ENCODE results near the gene MGAT5B. TPM values are rescaled to one million over a fixed set of nuclear protein-coding genes. Genes with fewer than 3 reads are reported as not detected.

Gene MGAT5B
- total and polyA plus RNA-seq, 2 experiments from 2014 or later: 0.11 to 0.16 TPM

GRCh38 chr17:76949913-76950695 is 81.9 kb downstream of the MGAT5B start:
- Histone ChIP-seq H3K9me2 (ENCODE audit: insufficient read depth) (no peaks in the 10 kb centered on the region), H4K20me1 (ENCODE audit: insufficient read depth) (no peaks in the 10 kb centered on the region), H3K27me3 (replicated peaks; ENCODE audit: insufficient read depth) (peaks cover 5% of the 10 kb centered on the region; the same call in 1 of the 2 replicates), H3K4me1 (ENCODE audit: insufficient read depth) (no peaks in the 10 kb centered on the region), H3K36me3 (ENCODE audit: low read depth) (no peaks in the 10 kb centered on the region), H3K4me3 (no peak overlapping the region), H2AFZ (no peak overlapping the region), H3K27ac (no peak overlapping the region), H3K79me2 (ENCODE audit: insufficient read depth) (no peaks in the 10 kb centered on the region), H3K9me3 (ENCODE audit: low read depth) (no peaks in the 10 kb centered on the region), H3K9ac (no peak overlapping the region), H3F3A (ENCODE audit: insufficient read depth) (no peaks in the 10 kb centered on the region), H3K4me2 (ENCODE audit: unreplicated experiment) (no peak overlapping the region)
- no peak for TF ChIP-seq EZH2phosphoT487 (IDR thresholded peaks at IDR 0.05; ENCODE audit: insufficient read depth, low read depth)
- TF ChIP-seq EZH2 (IDR thresholded peaks at IDR 0.05; ENCODE audit: insufficient read depth, poor library complexity, severe bottlenecking): no peak
- in situ Hi-C loops (cut with MboI): no loop called here
- 43 to 48% methylated on average over 13 to 18 of the region's 18 CpGs for WGBS, 2 experiments (ENCODE audit: low coverage in 1 of 2, low lambda C conversion rate in 2 of 2, missing lambda C conversion rate in 2 of 2)
- no peak for DNase-seq

GRCh38 chr17:76951375-76951905 is 83.2 kb downstream of the MGAT5B start:
- in situ Hi-C loops (cut with MboI): no loop called here
- H3K27me3 ChIP-seq (replicated peaks; ENCODE audit: insufficient read depth): peaks cover 7% of the 10 kb centered on the region; the same call in 1 of the 2 replicates
- H3K79me2 ChIP-seq (ENCODE audit: insufficient read depth): no peaks in the 10 kb centered on the region
- no peaks in the 10 kb centered on the region for H3K4me1 ChIP-seq (ENCODE audit: insufficient read depth)
- no peak overlapping the region for H2AFZ ChIP-seq
- no peaks in the 10 kb centered on the region for H4K20me1 ChIP-seq (ENCODE audit: insufficient read depth)
- no peak overlapping the region for H3K27ac ChIP-seq
- no peak for DNase-seq
- 54 to 56% methylated on average over 4 to 8 of the region's 8 CpGs for WGBS, 2 experiments (ENCODE audit: low coverage in 1 of 2, low lambda C conversion rate in 2 of 2, missing lambda C conversion rate in 2 of 2)
- no peak overlapping the region for H3K4me3 ChIP-seq
- no peaks in the 10 kb centered on the region for H3K9me2 ChIP-seq (ENCODE audit: insufficient read depth)
- no peak overlapping the region for H3K9ac ChIP-seq
- H3K9me3 ChIP-seq (ENCODE audit: low read depth): no peaks in the 10 kb centered on the region
- H3K4me2 ChIP-seq (ENCODE audit: unreplicated experiment): no peak overlapping the region
- TF ChIP-seq EZH2phosphoT487 (IDR thresholded peaks at IDR 0.05; ENCODE audit: insufficient read depth, low read depth) (no peak), EZH2 (IDR thresholded peaks at IDR 0.05; ENCODE audit: insufficient read depth, poor library complexity, severe bottlenecking) (no peak)
- no peaks in the 10 kb centered on the region for H3K36me3 ChIP-seq (ENCODE audit: low read depth)
- no peaks in the 10 kb centered on the region for H3F3A ChIP-seq (ENCODE audit: insufficient read depth)

GRCh38 chr17:76952402-76952801 is 84.2 kb downstream of the MGAT5B start:
- peaks cover 16% of the 10 kb centered on the region for H3K27me3 ChIP-seq (replicated peaks; ENCODE audit: insufficient read depth)
- H3K9me3 ChIP-seq (ENCODE audit: low read depth): no peaks in the 10 kb centered on the region
- H3K9ac ChIP-seq: no peak overlapping the region
- no peaks in the 10 kb centered on the region for H3K9me2 ChIP-seq (ENCODE audit: insufficient read depth)
- TF ChIP-seq EZH2phosphoT487 (IDR thresholded peaks at IDR 0.05; ENCODE audit: insufficient read depth, low read depth) (no peak), EZH2 (IDR thresholded peaks at IDR 0.05; ENCODE audit: insufficient read depth, poor library complexity, severe bottlenecking) (no peak)
- H2AFZ ChIP-seq: no peak overlapping the region
- H4K20me1 ChIP-seq (ENCODE audit: insufficient read depth): no peaks in the 10 kb centered on the region
- in situ Hi-C loops (cut with MboI): no loop called here
- DNase-seq: no peak
- no peaks in the 10 kb centered on the region for H3F3A ChIP-seq (ENCODE audit: insufficient read depth)
- 66 to 67% methylated on average over 5 of the region's 5 CpGs for WGBS, 2 experiments (ENCODE audit: low coverage in 1 of 2, low lambda C conversion rate in 2 of 2, missing lambda C conversion rate in 2 of 2)
- H3K4me1 ChIP-seq (ENCODE audit: insufficient read depth): no peaks in the 10 kb centered on the region
- H3K4me2 ChIP-seq (ENCODE audit: unreplicated experiment): no peak overlapping the region
- no peak overlapping the region for H3K27ac ChIP-seq
- H3K79me2 ChIP-seq (ENCODE audit: insufficient read depth): no peaks in the 10 kb centered on the region
- no peak overlapping the region for H3K4me3 ChIP-seq
- no peaks in the 10 kb centered on the region for H3K36me3 ChIP-seq (ENCODE audit: low read depth)

GRCh38 chr17:76953066-76953465 is 84.9 kb downstream of the MGAT5B start:
- H3K4me2 ChIP-seq (ENCODE audit: unreplicated experiment): no peak overlapping the region
- no peak overlapping the region for H3K27ac ChIP-seq
- 65 to 80% methylated on average over 8 to 9 of the region's 9 CpGs for WGBS, 2 experiments (ENCODE audit: low coverage in 1 of 2, low lambda C conversion rate in 2 of 2, missing lambda C conversion rate in 2 of 2)
- no peaks in the 10 kb centered on the region for H3K36me3 ChIP-seq (ENCODE audit: low read depth)
- in situ Hi-C loops (cut with MboI): no loop called here
- DNase-seq: no peak
- TF ChIP-seq EZH2phosphoT487 (IDR thresholded peaks at IDR 0.05; ENCODE audit: insufficient read depth, low read depth): no peak
- no peak overlapping the region for H3K9ac ChIP-seq
- peaks cover 21% of the 10 kb centered on the region for H3K27me3 ChIP-seq (replicated peaks; ENCODE audit: insufficient read depth)
- peaks cover 3% of the 10 kb centered on the region; the same call in 1 of the 2 replicates for H3K4me1 ChIP-seq (ENCODE audit: insufficient read depth)
- no peaks in the 10 kb centered on the region for H3K79me2 ChIP-seq (ENCODE audit: insufficient read depth)
- no peaks in the 10 kb centered on the region for H3F3A ChIP-seq (ENCODE audit: insufficient read depth)
- no peaks in the 10 kb centered on the region for H3K9me3 ChIP-seq (ENCODE audit: low read depth)
- no peaks in the 10 kb centered on the region for H3K9me2 ChIP-seq (ENCODE audit: insufficient read depth)
- no peaks in the 10 kb centered on the region for H4K20me1 ChIP-seq (ENCODE audit: insufficient read depth)
- no peak overlapping the region for H2AFZ ChIP-seq
- no peak overlapping the region for H3K4me3 ChIP-seq
